Measurements from ENCODE around the gene TPP1.

TPP1 gene

DNA sequence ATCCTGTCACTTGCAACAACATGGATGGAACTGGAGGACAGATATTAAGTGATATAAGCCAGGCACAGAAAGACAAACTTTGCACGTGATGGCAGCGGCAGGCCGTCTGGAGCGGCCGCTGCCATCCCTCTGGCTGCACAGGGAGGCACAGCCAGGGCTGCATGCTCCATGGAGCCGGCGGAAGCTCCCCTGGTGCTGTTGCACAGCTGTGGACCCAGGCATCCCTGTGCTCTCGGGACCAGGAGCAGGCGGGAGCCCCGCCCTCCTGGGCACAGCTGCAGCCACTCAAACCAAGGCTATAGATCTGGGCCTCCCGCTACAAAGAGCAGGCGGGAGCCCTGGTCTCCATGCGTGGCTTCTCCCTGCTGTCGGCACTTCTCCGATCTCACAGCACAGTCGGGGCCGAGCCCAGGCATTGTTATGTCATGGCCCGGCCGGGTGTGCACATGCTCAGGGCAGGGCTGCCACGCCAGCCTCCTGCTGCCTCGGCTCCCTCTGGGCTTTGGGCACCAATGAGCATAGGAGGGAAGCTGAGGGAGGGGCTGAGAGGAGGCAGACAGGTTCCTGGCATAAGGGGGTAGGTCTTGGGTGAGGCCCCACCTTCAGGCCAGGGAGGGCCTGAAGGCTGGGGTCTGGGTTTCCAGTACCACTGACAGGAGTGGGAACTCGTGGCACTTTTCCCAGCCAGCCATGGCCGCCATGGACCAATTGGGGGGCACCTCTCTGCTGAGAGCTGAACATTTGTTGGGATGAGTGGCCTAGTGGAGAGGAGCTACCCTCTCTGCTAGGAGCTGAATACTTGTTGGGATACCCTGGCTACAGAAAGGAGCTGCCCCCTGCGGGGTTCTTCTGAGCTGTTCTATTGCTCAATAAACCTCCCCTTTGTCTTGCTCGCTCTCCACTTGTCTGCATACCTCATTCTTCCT is 32.5 kb downstream of the TPP1 start:
- DNase-seq: no peak

DNA sequence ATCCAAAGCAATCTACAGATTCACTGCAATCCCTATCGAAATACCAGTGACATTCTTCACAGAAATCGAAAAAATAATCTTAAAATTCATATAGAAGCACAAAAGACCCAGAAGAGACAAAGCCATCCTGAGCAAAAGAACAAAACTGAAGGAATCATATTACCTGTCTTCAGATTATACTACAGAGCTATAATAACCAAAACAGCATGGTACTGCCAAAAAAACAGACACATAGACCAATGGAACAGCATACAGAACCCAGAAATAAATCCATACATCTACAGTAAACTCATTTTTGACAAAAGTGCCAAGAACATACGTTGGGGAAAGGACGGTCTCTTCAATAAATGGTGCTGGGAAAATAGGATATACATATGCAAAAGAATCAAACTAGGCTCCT is 34.7 kb downstream of the TPP1 start:
- no peak for DNase-seq

DNA sequence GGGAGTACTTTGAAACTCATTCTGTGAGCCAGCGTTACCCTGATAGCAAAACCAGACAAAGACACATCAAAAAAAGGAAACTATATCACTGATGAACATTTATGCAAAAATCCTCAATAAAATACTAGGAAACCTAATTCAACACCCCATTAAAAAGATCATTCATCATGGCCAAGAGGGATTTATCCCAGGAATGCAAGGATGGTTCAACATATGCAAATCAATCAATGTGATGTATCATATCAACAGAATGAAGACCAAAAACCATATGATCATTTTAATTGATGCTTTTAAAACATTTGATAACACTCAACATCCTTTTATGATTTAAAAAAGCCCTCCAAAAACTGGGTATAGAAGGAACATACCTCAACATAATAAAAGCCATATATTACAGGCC is 35.6 kb downstream of the TPP1 start:
- DNase-seq: no peak

DNA sequence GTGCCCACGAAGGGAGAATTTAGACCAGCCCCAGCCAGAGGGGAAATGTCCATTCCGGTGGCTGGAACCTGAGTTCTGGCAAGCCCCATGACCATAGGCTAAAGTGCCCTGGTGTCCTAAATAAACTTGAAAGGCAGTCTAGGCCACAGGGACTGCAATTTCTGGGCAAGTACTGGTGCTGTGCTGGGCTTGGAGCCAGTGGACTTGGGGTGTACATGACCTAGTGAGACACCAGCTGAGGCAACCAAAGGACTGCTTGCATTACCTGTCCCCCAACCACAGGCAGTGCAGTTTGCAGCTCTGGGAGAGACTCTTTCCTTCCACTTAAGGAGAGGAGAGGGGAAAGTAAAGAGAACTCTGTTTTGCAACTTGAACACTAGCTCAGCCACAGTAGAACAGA is 39.5 kb downstream of the TPP1 start:
- no peak for DNase-seq

DNA sequence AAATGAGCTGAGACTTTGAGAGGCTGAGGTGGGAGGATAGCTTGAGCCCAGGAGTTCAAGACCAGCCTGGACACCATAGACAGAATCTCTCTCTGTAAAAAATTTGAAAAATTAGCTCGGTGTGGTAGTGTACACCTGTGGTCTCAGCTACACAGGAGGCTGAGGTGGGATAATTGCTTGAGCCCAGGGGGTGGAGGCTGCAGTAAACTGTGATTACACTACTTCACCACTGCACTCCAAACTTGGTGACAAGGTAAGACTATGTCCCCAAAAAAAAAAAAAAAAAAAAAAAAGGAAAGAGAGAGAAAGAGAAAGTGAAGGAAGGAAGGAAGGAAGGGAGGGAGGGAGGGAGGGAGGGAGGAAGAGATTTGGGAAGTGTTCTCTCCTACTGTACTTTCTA is 41.1 kb downstream of the TPP1 start:
- no peak for DNase-seq

- DNase-seq: no peak
These were observed 42.5 kb downstream of the TPP1 start for GRCh38 chr11:6576471-6577373.

GRCh38 chr11:6574816-6575715 is 44.2 kb downstream of the TPP1 start:
- DNase-seq: no peak

DNA sequence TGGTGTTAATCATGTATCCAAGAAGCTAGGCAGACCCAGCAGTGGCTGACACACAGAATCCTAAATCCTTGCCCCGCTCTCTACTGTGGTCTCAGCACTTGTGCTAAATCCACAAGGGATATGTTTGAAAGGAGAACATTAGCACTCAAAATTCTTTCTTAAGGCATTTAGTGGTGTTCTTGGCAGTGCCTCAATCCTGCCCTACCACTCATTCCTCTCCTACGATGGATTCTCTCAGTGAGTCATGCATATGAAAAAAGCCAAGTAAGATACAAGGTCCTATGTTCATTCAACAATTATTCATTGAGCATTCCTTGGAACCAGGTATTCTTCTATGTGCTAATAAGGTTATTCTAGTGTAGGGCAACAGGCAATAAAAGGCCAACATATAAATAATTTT is 47.0 kb downstream of the TPP1 start:
- DNase-seq: no peak

GRCh38 chr11:6571434-6572008 is 47.7 kb downstream of the TPP1 start:
- DNase-seq: no peak

- DNase-seq: no peak
These were observed 48.4 kb downstream of the TPP1 start for GRCh38 chr11:6570691-6571427.

- DNase-seq: no peak
These were observed 49.5 kb downstream of the TPP1 start for GRCh38 chr11:6569706-6570105.

DNA sequence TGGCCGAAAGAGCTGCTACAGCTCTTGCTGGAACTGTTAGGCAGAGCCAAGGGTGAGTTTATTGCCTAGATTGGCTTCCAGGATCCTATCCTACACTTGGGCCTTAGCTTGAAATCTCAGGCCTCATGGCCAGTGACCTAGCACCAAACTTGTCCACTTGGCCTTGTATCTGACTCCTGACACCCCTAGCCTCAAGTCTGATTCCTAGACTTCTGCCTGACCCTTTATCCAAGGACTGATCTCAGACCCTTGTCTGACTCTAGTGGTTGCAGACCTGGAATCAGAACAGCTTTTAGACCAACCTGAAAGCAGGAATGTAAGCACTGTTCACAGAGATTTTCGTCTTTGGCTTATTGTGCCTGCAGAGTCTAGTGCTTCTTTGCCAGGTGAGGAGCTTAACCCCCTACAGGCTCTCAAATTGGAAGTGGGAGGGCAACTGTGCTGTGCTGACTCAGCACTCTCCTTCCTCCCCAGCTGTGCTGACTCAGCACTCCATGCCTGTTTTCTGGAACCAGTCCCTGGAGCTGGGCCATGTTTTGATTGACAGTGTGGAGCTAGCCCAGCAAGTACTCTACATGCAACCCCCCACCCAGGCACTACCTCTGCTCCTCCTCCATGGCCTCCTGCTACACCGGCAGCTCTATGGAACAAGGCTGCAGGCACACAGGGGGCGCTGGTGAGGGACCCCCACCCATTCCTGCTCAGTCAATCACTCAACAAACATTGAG is 50.9 kb downstream of the TPP1 start:
- DNase-seq: no peak

DNA sequence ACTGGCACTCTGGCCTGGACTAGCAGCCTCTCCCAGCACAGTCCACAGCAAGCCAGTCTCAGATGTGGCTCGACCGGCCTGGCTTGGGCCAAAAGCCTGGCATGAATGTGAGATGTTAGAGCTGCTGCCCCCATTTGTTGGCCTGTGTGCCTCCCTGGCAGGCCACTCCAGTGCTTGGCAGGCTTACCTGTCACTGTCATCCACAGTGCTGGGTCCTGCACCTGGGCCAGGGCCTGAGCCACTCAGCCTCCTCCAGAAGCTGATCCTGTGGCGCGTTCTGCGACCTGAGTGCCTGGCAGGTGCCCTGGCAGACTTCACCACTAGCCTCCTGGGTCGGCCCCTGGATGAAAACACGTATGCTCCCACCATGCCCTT is 51.9 kb downstream of the TPP1 start:
- no peak for DNase-seq

DNA sequence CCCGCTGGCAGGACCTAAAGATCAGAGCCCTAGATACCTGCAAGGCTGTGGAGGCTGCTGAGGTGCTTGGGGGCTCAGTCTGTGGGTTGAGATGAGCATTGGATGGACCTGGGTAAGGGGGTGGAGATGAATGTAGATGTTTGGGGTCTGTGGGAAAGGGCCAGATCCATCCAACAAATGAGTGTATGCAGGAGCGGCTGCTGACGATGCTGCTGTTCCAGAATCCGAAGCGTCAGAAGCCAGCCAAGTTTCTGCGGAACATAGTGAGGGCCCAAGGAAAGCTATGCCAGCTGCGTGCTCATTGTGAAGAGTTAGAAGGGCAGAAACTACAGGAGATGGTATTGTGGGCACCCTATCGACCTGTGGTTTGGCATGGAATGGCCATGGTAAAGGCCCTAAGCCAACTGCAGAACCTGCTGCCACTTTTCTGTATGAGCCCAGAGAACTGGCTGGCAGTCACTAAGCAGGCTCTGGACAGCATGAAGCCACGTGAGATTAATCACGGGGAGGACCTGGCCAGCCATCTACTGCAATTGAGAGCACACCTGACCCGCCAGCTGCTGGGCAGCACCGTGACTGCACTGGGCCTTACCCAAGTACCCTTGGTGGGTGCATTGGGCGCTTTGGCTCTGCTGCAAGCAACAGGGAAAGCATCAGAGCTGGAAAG is 52.4 kb downstream of the TPP1 start:
- DNase-seq: no peak

GRCh38 chr11:6565988-6566703 is 53.1 kb downstream of the TPP1 start:
- DNase-seq: no peak

- no peak for DNase-seq
These were observed 53.9 kb downstream of the TPP1 start for GRCh38 chr11:6565325-6565724.

GRCh38 chr11:6563667-6564066 is 55.6 kb downstream of the TPP1 start:
- DNase-seq: no peak

- no peak for DNase-seq
These were observed 56.1 kb downstream of the TPP1 start for GRCh38 chr11:6563121-6563619.
